Glomerular visceral epithelial cell (primary cell): Measurements from ENCODE around the gene ZNF653.
"Not testable (repeated sequence)": the region's sequence is repeated elsewhere in the genome, so short reads cannot be mapped to it uniquely, and the experiment has no call there.

Source experiments
- DNase-seq: peaks from one replicate; pipeline ENCODE4 v3.0.0-alpha.2; 2016; ENCODE audit errors: extremely low spot score

ZNF653 gene

GRCh38 chr19:11433526-11433925 is 72.1 kb downstream of the ZNF653 start:
- not testable (repeated sequence) for DNase-seq
